ENCODE results near the gene KAZN.

KAZN gene

DNA sequence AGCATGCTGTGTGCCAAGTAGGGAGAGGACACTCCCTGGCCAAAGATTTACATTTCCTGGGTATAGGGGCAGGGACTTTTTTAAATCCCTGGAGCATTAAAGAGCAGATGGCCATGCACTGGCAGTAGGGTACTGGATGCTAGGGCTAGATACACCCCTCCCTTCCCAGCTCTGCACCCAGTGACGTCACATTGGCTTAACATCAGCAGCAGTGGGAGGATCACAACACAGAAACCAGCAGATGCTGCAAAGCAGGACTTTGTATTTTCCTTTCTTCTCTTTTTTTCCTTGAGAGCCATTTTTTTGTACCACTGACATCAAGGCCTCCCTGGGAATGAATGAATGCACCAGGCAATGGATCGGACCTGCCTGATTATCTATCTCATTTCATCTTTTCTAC lies 243.0 kb downstream of the KAZN start:
- TF ChIP-seq TAF1 (IDR thresholded peaks at IDR 0.05; ENCODE audit: low read depth), result no peak

DNA sequence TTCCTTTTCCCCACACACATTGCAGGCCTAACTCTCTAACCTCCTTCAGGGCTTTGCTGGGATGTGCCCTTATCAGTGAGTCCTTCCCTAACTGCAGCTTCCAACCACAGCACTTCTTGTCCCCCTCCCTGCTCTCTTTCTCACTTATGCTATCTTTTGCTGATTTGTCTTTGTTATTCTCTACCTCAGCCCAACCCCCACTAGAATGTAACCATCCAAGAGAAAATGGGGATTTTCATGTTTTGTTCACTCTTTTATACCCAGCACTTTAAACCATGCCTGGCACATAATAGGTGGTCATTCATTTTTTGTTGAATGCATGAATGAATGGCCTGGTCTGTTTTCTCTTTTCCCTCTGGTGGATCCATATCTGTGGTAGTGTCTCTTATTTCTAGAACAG lies 243.5 kb downstream of the KAZN start:
- TF ChIP-seq RAD21 (IDR thresholded peaks at IDR 0.05; ENCODE audit: low read depth) (no peak), TAF1 (IDR thresholded peaks at IDR 0.05; ENCODE audit: low read depth) (no peak), EP300 (IDR thresholded peaks at IDR 0.05; ENCODE audit: borderline replicate concordance) (no peak), FOXM1 (IDR thresholded peaks at IDR 0.05; ENCODE audit: borderline replicate concordance, low read depth) (no peak), NFIC (IDR thresholded peaks at IDR 0.05) (no peak), ZBTB7A (IDR thresholded peaks at IDR 0.05; ENCODE audit: low read depth) (no peak), EGR1 (IDR thresholded peaks at IDR 0.05) (no peak), YY1 (IDR thresholded peaks at IDR 0.05; ENCODE audit: low read depth) (no peak), CREB1 (IDR thresholded peaks at IDR 0.05; ENCODE audit: low read depth) (no peak), TCF12 (IDR thresholded peaks at IDR 0.05; ENCODE audit: low read depth) (no peak), CEBPB (IDR thresholded peaks at IDR 0.05) (no peak)
- TF ChIP-seq, protein P1, sequence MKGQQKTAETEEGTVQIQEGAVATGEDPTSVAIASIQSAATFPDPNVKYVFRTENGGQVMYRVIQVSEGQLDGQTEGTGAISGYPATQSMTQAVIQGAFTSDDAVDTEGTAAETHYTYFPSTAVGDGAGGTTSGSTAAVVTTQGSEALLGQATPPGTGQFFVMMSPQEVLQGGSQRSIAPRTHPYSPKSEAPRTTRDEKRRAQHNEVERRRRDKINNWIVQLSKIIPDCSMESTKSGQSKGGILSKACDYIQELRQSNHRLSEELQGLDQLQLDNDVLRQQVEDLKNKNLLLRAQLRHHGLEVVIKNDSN (IDR thresholded peaks at IDR 0.05), result no peak
- TF ChIP-seq, protein P2, sequence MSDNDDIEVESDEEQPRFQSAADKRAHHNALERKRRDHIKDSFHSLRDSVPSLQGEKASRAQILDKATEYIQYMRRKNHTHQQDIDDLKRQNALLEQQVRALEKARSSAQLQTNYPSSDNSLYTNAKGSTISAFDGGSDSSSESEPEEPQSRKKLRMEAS (IDR thresholded peaks at IDR 0.05), result no peak
- TF ChIP-seq, protein P3, sequence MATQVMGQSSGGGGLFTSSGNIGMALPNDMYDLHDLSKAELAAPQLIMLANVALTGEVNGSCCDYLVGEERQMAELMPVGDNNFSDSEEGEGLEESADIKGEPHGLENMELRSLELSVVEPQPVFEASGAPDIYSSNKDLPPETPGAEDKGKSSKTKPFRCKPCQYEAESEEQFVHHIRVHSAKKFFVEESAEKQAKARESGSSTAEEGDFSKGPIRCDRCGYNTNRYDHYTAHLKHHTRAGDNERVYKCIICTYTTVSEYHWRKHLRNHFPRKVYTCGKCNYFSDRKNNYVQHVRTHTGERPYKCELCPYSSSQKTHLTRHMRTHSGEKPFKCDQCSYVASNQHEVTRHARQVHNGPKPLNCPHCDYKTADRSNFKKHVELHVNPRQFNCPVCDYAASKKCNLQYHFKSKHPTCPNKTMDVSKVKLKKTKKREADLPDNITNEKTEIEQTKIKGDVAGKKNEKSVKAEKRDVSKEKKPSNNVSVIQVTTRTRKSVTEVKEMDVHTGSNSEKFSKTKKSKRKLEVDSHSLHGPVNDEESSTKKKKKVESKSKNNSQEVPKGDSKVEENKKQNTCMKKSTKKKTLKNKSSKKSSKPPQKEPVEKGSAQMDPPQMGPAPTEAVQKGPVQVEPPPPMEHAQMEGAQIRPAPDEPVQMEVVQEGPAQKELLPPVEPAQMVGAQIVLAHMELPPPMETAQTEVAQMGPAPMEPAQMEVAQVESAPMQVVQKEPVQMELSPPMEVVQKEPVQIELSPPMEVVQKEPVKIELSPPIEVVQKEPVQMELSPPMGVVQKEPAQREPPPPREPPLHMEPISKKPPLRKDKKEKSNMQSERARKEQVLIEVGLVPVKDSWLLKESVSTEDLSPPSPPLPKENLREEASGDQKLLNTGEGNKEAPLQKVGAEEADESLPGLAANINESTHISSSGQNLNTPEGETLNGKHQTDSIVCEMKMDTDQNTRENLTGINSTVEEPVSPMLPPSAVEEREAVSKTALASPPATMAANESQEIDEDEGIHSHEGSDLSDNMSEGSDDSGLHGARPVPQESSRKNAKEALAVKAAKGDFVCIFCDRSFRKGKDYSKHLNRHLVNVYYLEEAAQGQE (IDR thresholded peaks at IDR 0.05; ENCODE audit: low read depth), result no peak

DNA sequence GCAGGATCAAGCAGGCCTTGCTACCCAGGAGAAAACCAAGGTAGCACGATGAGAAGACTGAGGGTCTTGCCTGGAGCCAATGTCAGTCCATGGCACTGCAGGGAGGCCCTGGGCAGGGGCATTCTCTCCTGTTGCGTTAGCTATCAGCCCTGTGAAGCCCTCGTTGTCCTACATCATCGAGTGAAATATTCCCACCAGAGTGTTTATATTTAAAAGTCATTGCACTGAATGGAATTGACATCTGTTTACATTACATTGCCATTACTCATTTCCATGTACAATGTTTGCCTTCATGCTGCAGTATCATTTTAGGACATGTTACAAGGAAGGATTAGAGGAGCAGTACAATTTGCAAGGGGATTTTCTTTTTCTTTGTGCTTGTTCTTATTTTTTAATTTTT lies 243.9 kb downstream of the KAZN start:
- TF ChIP-seq, protein P3 (IDR thresholded peaks at IDR 0.05; ENCODE audit: low read depth), result no peak
- TF ChIP-seq, protein P2 (IDR thresholded peaks at IDR 0.05), result no peak
- TF ChIP-seq TCF12 (IDR thresholded peaks at IDR 0.05; ENCODE audit: low read depth) (no peak), RAD21 (IDR thresholded peaks at IDR 0.05; ENCODE audit: low read depth) (no peak), FOXM1 (IDR thresholded peaks at IDR 0.05; ENCODE audit: borderline replicate concordance, low read depth) (no peak), CEBPB (IDR thresholded peaks at IDR 0.05) (no peak), CREB1 (IDR thresholded peaks at IDR 0.05; ENCODE audit: low read depth) (no peak), NFIC (IDR thresholded peaks at IDR 0.05) (no peak), TAF1 (IDR thresholded peaks at IDR 0.05; ENCODE audit: low read depth) (no peak), ZBTB7A (IDR thresholded peaks at IDR 0.05; ENCODE audit: low read depth) (no peak), EGR1 (IDR thresholded peaks at IDR 0.05) (no peak), YY1 (IDR thresholded peaks at IDR 0.05; ENCODE audit: low read depth) (no peak), TEAD4 (IDR thresholded peaks at IDR 0.05) (no peak), EP300 (IDR thresholded peaks at IDR 0.05; ENCODE audit: borderline replicate concordance) (no peak)
- TF ChIP-seq, protein P1 (IDR thresholded peaks at IDR 0.05), result no peak

DNA sequence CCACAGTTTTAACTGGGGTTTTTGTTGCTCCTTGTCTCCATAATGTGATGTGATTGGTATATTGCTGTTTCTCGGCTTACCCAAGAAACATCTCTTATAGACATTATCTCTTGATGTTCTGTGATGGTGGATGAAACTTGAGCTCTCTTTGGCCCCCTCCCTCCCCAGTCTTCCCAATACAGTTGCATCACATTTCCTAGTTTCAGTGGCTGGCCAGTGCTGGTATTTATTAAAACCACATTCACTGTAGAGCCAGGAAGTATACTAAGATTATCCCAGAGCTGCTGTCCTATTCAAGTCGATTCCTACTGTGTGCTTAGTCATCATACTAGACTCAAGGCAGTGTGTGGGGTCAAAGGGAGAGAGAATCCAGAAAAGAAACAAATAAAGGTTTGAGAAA lies 244.4 kb downstream of the KAZN start:
- no peak for TF ChIP-seq EGR1 (IDR thresholded peaks at IDR 0.05)
- TF ChIP-seq, protein P1 (IDR thresholded peaks at IDR 0.05), result no peak
- no peak for TF ChIP-seq YY1 (IDR thresholded peaks at IDR 0.05; ENCODE audit: low read depth)
- no peak for TF ChIP-seq ZBTB7A (IDR thresholded peaks at IDR 0.05; ENCODE audit: low read depth)
- TF ChIP-seq RAD21 (IDR thresholded peaks at IDR 0.05; ENCODE audit: low read depth), result no peak

DNA sequence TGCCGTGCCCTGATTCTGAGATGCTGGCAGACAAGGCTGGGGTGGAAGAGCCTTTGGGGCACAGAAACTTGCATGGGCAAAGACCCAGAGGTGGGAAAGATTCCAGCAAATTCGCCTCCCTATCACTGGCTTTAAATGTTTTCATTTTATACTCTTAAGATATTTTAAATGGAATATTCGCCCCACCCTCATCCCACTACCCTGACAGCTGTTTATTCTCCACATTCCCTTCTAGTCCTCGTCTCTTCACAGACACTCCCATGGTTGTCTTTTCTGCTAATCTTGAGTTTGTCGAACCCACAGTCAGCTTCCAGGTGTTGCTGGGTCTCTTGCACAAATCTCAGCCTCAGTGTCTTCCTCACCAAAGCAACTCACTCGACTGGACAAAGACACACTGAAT lies 245.0 kb downstream of the KAZN start:
- TF ChIP-seq, protein P2 (IDR thresholded peaks at IDR 0.05), result no peak
- no peak for TF ChIP-seq TAF1 (IDR thresholded peaks at IDR 0.05; ENCODE audit: low read depth)
- no peak for TF ChIP-seq FOXM1 (IDR thresholded peaks at IDR 0.05; ENCODE audit: borderline replicate concordance, low read depth)
- no peak for TF ChIP-seq NFIC (IDR thresholded peaks at IDR 0.05)

DNA sequence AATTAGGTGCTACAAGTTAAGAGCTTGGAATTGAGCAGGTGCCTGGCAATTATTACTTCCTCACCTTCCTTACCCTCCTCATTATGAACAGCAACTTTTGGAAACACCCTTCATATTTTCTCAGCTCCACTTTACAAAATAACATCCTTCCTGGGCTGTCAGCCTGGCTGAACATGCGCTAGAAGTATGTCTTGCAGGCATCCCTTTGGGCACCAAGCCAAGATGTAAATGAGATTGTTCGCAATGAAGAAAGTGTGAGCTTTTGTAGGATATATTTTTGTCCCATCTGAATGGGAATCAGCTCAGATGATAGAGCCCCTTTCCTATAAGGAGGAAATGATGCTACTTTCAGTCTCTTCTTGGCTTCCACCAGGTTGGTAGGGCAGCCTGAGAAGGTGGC lies 245.9 kb downstream of the KAZN start:
- TF ChIP-seq, protein P2 (IDR thresholded peaks at IDR 0.05), result no peak
- TF ChIP-seq TAF1 (IDR thresholded peaks at IDR 0.05; ENCODE audit: low read depth) (no peak), FOXM1 (IDR thresholded peaks at IDR 0.05; ENCODE audit: borderline replicate concordance, low read depth) (no peak), YY1 (IDR thresholded peaks at IDR 0.05; ENCODE audit: low read depth) (no peak), CREB1 (IDR thresholded peaks at IDR 0.05; ENCODE audit: low read depth) (no peak)
